Measurements from ENCODE around the gene DDIAS. TPM values are rescaled to one million over a fixed set of nuclear protein-coding genes. Genes with fewer than 3 reads are reported as not detected.

The DDIAS gene
- total and polyA plus RNA-seq, 10 of the 15 experiments (the other 5 are each of a cell fraction or from before 2014, with no cell fraction given) = 6.9 to 27.8 (median 12.9) TPM

DNA sequence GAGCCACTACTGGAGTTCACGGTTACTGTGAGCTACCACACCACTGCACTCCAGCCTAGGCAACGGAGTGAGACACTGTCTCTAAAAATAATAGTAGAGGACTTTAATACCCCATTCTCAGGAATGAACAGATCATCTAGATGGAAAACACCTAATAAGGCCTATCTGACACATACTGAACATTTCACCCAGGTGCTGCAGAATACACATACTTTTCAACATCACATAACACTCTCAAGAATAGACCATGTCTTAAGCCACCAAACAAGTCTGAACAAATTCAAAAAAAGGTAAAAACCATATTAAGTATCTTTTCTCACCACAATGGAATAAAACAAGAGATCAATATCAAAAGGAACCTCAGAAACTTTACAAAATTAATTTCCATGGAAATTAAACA, 37.9 kb downstream of the DDIAS start:
- BruUV-seq (replicated peaks) = no TSS peak
- DNase-seq (ENCODE audit: low read depth, low spot score) = no peak
- H3K27ac ChIP-seq (ENCODE audit: control insufficient read depth, insufficient read depth) = no peak overlapping the region
- no peaks in the 10 kb centered on the region; the same call in 2 of the 3 replicates for H3K9me3 ChIP-seq (replicated peaks; ENCODE audit: control insufficient read depth, insufficient read depth, low read length)
- no peaks in the 10 kb centered on the region for H4K20me1 ChIP-seq (ENCODE audit: control insufficient read depth, insufficient read depth)
- intact Hi-C loops (cut with micrococcal nuclease; ENCODE audit: unreplicated experiment) = no loop called here
- RAD21 ChIA-PET (ENCODE audit: unreplicated experiment) = interaction anchor here (1.3 kb wide), 1 partner anchor 9 kb away, joined by 5 read pairs; no protein-coding TSS in a partner anchor
- ATAC-seq = no peak
- no peak overlapping the region for H3K4me2 ChIP-seq (ENCODE audit: control insufficient read depth, insufficient read depth)
- no peaks in the 10 kb centered on the region for H3K4me1 ChIP-seq (ENCODE audit: control insufficient read depth, insufficient read depth, low read length)
- no peak for FAIRE-seq
- CTCF ChIA-PET = interaction anchor here (1.1 to 2.0 kb wide), 3 partner anchors 9 to 15 kb away, joined by 3 to 8 read pairs (median 5); no protein-coding TSS in a partner anchor
- WGBS (ENCODE audit: insufficient coverage, insufficient replicate concordance, low lambda C conversion rate, missing lambda C conversion rate) = 75% methylated on average over 2 of the region's 2 CpGs
- in situ Hi-C loops (cut with MboI) = no loop called here
- no peak overlapping the region for H3K9ac ChIP-seq (ENCODE audit: control insufficient read depth, insufficient read depth, low read length)
- no peaks in the 10 kb centered on the region for H3K27me3 ChIP-seq (replicated peaks in 1 of 2; ENCODE audit: control insufficient read depth in 2 of 2, insufficient read depth in 2 of 2, low read length in 1 of 2)
- no peaks in the 10 kb centered on the region for H3K79me2 ChIP-seq (ENCODE audit: control insufficient read depth, insufficient read depth, low read length)
- no peak overlapping the region for H2AFZ ChIP-seq (ENCODE audit: control insufficient read depth, low read depth, low read length)
- SMC1A ChIA-PET (ENCODE audit: uncharacterized antibody, unreplicated experiment) = interaction anchor here (0.7 to 1.8 kb wide), 4 partner anchors 9 to 17 kb away, joined by 3 to 5 read pairs (median 3); no protein-coding TSS in a partner anchor
- POLR2A ChIA-PET = interaction anchor here (0.5 to 1.2 kb wide), 2 partner anchors 10 to 62 kb away, joined by 3 read pairs; no protein-coding TSS in a partner anchor
- no peaks in the 10 kb centered on the region; a peak in 1 of 4 replicates for H3K36me3 ChIP-seq (ENCODE audit: control insufficient read depth in 2 of 2, insufficient read depth in 2 of 2, low read length in 1 of 2)
- TF ChIP-seq, protein P1, sequence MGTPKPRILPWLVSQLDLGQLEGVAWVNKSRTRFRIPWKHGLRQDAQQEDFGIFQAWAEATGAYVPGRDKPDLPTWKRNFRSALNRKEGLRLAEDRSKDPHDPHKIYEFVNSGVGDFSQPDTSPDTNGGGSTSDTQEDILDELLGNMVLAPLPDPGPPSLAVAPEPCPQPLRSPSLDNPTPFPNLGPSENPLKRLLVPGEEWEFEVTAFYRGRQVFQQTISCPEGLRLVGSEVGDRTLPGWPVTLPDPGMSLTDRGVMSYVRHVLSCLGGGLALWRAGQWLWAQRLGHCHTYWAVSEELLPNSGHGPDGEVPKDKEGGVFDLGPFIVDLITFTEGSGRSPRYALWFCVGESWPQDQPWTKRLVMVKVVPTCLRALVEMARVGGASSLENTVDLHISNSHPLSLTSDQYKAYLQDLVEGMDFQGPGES (IDR thresholded peaks at IDR 0.05) = no peak
- no peak for TF ChIP-seq PML (IDR thresholded peaks at IDR 0.05; ENCODE audit: low read length)
- no peak overlapping the region for H3K4me3 ChIP-seq

DNA sequence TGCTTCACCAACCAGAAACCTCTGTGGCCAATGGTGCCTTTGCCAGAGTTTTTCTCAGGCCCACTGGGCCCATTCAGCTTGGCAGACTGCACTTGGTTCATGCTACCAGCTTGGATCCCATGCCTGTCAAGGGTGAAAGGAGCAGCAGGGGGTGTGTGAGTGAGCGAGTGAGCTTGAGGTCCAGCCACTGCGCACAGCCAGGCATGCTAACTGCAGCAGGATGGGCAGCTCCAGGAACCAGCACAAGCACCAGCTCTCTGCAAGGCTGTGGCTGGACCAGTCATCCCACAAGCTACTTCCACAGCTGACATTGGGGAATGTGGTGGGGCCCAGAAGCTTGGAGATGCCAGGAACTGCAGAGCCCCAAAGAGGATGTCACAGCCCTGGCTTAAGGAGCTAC, 40.8 kb downstream of the DDIAS start:
- no peak overlapping the region for H3K27ac ChIP-seq (ENCODE audit: control insufficient read depth, insufficient read depth)
- FAIRE-seq = no peak
- TF ChIP-seq MEF2B (IDR thresholded peaks at IDR 0.05; ENCODE audit: partially characterized antibody, poor library complexity, severe bottlenecking) = no peak
- no peak for TF ChIP-seq RAD21 (IDR thresholded peaks at IDR 0.05; ENCODE audit: insufficient read depth, low read depth, low read length)
- no peak for TF ChIP-seq NFYA (IDR thresholded peaks at IDR 0.05; ENCODE audit: borderline replicate concordance, low read depth, low read length)
- TF ChIP-seq, protein P2, sequence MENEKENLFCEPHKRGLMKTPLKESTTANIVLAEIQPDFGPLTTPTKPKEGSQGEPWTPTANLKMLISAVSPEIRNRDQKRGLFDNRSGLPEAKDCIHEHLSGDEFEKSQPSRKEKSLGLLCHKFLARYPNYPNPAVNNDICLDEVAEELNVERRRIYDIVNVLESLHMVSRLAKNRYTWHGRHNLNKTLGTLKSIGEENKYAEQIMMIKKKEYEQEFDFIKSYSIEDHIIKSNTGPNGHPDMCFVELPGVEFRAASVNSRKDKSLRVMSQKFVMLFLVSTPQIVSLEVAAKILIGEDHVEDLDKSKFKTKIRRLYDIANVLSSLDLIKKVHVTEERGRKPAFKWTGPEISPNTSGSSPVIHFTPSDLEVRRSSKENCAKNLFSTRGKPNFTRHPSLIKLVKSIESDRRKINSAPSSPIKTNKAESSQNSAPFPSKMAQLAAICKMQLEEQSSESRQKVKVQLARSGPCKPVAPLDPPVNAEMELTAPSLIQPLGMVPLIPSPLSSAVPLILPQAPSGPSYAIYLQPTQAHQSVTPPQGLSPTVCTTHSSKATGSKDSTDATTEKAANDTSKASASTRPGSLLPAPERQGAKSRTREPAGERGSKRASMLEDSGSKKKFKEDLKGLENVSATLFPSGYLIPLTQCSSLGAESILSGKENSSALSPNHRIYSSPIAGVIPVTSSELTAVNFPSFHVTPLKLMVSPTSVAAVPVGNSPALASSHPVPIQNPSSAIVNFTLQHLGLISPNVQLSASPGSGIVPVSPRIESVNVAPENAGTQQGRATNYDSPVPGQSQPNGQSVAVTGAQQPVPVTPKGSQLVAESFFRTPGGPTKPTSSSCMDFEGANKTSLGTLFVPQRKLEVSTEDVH (IDR thresholded peaks at IDR 0.05; ENCODE audit: low read depth, partially characterized antibody) = no peak
- TF ChIP-seq TBL1XR1 (IDR thresholded peaks at IDR 0.05; ENCODE audit: low read depth, low read length) = no peak
- no peak for TF ChIP-seq ETV6 (conservative IDR thresholded peaks at IDR 0.05 in 1 of 2, IDR thresholded peaks at IDR 0.05 in 1 of 2; ENCODE audit: borderline replicate concordance in 1 of 2, low read depth in 1 of 2)
- TF ChIP-seq EP300 (IDR thresholded peaks at IDR 0.05; ENCODE audit: borderline replicate concordance in 1 of 2, control insufficient read depth in 1 of 2, low read depth in 2 of 2, low read length in 2 of 2) = no peak
- TF ChIP-seq CREM (IDR thresholded peaks at IDR 0.05; ENCODE audit: low read depth) = no peak
- no peak for TF ChIP-seq RB1 (IDR thresholded peaks at IDR 0.05; ENCODE audit: borderline replicate concordance)
- no peak for TF ChIP-seq CHD2 (IDR thresholded peaks at IDR 0.05; ENCODE audit: borderline replicate concordance, low read depth, low read length)
- TF ChIP-seq CBFB (IDR thresholded peaks at IDR 0.05; ENCODE audit: low read depth) = no peak

More for the DNA sequence above, 40.8 kb downstream of the DDIAS start:
- no peak for ATAC-seq
- H3K4me3 ChIP-seq = no peak overlapping the region
- H3K9ac ChIP-seq (ENCODE audit: control insufficient read depth, insufficient read depth, low read length) = no peak overlapping the region
- ChIA-PET SMC1A (ENCODE audit: uncharacterized antibody, unreplicated experiment) (interaction anchor here (0.8 to 2.1 kb wide), 4 partner anchors 10 to 307 kb away, joined by 3 to 5 read pairs (median 4); no protein-coding TSS in a partner anchor), POLR2A (interaction anchor here (0.8 kb wide), 1 partner anchor 13 kb away, joined by 6 read pairs; no protein-coding TSS in a partner anchor), CTCF (interaction anchor here (1.0 to 1.8 kb wide), 2 partner anchors 12 to 16 kb away, joined by 4 to 7 read pairs; no protein-coding TSS in a partner anchor), RAD21 (ENCODE audit: unreplicated experiment) (interaction anchor here (0.6 to 1.1 kb wide), 3 partner anchors 10 to 18 kb away, joined by 3 to 4 read pairs (median 4); no protein-coding TSS in a partner anchor)
- DNase-seq (ENCODE audit: low read depth, low spot score) = no peak
- no peaks in the 10 kb centered on the region for H3K79me2 ChIP-seq (ENCODE audit: control insufficient read depth, insufficient read depth, low read length)
- H2AFZ ChIP-seq (ENCODE audit: control insufficient read depth, low read depth, low read length) = no peak overlapping the region
- no peak overlapping the region for H3K4me2 ChIP-seq (ENCODE audit: control insufficient read depth, insufficient read depth)
- no peaks in the 10 kb centered on the region for H3K36me3 ChIP-seq (ENCODE audit: control insufficient read depth in 2 of 2, insufficient read depth in 2 of 2, low read length in 1 of 2)
- intact Hi-C loops (cut with micrococcal nuclease; ENCODE audit: unreplicated experiment) = no loop called here
- H3K27me3 ChIP-seq (replicated peaks in 1 of 2; ENCODE audit: control insufficient read depth in 2 of 2, insufficient read depth in 2 of 2, low read length in 1 of 2) = no peaks in the 10 kb centered on the region
- no peaks in the 10 kb centered on the region for H3K4me1 ChIP-seq (ENCODE audit: control insufficient read depth, insufficient read depth, low read length)
- in situ Hi-C loops (cut with MboI) = no loop called here
- WGBS (ENCODE audit: insufficient coverage, insufficient replicate concordance, low lambda C conversion rate, missing lambda C conversion rate) = 100% methylated on average over 2 of the region's 2 CpGs
- no TSS peak for BruUV-seq (replicated peaks)
- no peaks in the 10 kb centered on the region; the same call in 2 of the 3 replicates for H3K9me3 ChIP-seq (replicated peaks; ENCODE audit: control insufficient read depth, insufficient read depth, low read length)
- no peaks in the 10 kb centered on the region for H4K20me1 ChIP-seq (ENCODE audit: control insufficient read depth, insufficient read depth)
